Trophoblast cell (in vitro differentiated cells and primary cell): Measurements from ENCODE around the gene TCOF1.

Source experiments
- DNase-seq, 2 donors: peaks; one replicate each; pipeline ENCODE4 v3.0.0-alpha.2; 2016
- H2AFZ ChIP-seq: 2 replicates; pipeline ENCODE4 v1.6.1; 2013; ENCODE audit warnings: low read length, moderate library complexity, mild to moderate bottlenecking; ENCODE audit not compliant: insufficient read depth, poor library complexity
- H2AK5ac ChIP-seq: 2 replicates; pipeline ENCODE4 v1.6.1; 2013; ENCODE audit warnings: mild to moderate bottlenecking, low read length
- H2BK120ac ChIP-seq: 2 replicates; pipeline ENCODE4 v1.6.1; 2013; ENCODE audit warnings: low read length, mild to moderate bottlenecking, moderate library complexity; ENCODE audit not compliant: insufficient read depth, poor library complexity
- H2BK12ac ChIP-seq: 2 replicates; pipeline ENCODE4 v1.6.1; 2013; ENCODE audit warnings: mild to moderate bottlenecking, low read length, moderate library complexity
- H2BK5ac ChIP-seq: 2 replicates; pipeline ENCODE4 v1.6.1; 2013; ENCODE audit warnings: low read length, low read depth, moderate library complexity, mild to moderate bottlenecking; ENCODE audit not compliant: poor library complexity
- H3K14ac ChIP-seq: 2 replicates; pipeline ENCODE4 v1.6.1; 2013; ENCODE audit warnings: mild to moderate bottlenecking, low read length
- H3K18ac ChIP-seq: 2 replicates; pipeline ENCODE4 v1.6.1; 2013; ENCODE audit warnings: mild to moderate bottlenecking, low read length
- H3K23ac ChIP-seq: 2 replicates; pipeline ENCODE4 v1.6.1; 2013; ENCODE audit warnings: low read length
- H3K27ac ChIP-seq: 2 replicates; pipeline ENCODE4 v1.5.1; 2013; ENCODE audit warnings: low read depth, mild to moderate bottlenecking, inconsistent platforms, low read length, moderate library complexity
- H3K27me3 ChIP-seq: 2 replicates; pipeline ENCODE4 v1.6.1; 2013; ENCODE audit warnings: inconsistent platforms, mild to moderate bottlenecking, low read length, moderate library complexity; ENCODE audit not compliant: insufficient read depth
- H3K36me3 ChIP-seq, 2 experiments: 1 replicate in 1 of 2; 2 replicates in 1 of 2; pipeline ENCODE4 v1.6.1; 2013; ENCODE audit warnings: low read length in 2 of 2, mild to moderate bottlenecking in 2 of 2, moderate library complexity in 1 of 2; ENCODE audit not compliant: insufficient read depth in 2 of 2, control insufficient read depth in 1 of 2
- H3K4ac ChIP-seq: 2 replicates; pipeline ENCODE4 v1.6.1; 2013; ENCODE audit warnings: low read depth, mild to moderate bottlenecking, low read length, moderate library complexity
- H3K4me1 ChIP-seq, 2 experiments: 1 replicate in 1 of 2; 2 replicates in 1 of 2; pipeline ENCODE4 v1.6.1; 2013; ENCODE audit warnings: low read length in 2 of 2, mild to moderate bottlenecking in 2 of 2, moderate library complexity in 1 of 2; ENCODE audit not compliant: insufficient read depth in 2 of 2, control insufficient read depth in 1 of 2
- H3K4me2 ChIP-seq: 2 replicates; pipeline ENCODE4 v1.6.1; 2013; ENCODE audit warnings: inconsistent platforms, mild to moderate bottlenecking, low read length, moderate library complexity
- H3K4me3 ChIP-seq: 2 replicates; pipeline ENCODE4 v1.5.1; 2013; ENCODE audit warnings: mild to moderate bottlenecking, low read depth, low read length, inconsistent platforms
- H3K79me1 ChIP-seq: one replicate; pipeline ENCODE4 v1.6.1; 2013; ENCODE audit warnings: low read length
- H3K79me2 ChIP-seq: 2 replicates; pipeline ENCODE4 v1.6.1; 2013; ENCODE audit warnings: low read length, mild to moderate bottlenecking; ENCODE audit not compliant: control insufficient read depth, insufficient read depth, poor library complexity
- H3K9ac ChIP-seq: 2 replicates; pipeline ENCODE4 v1.6.1; 2013; ENCODE audit warnings: mild to moderate bottlenecking, low read length
- H3K9me3 ChIP-seq: 2 replicates; pipeline ENCODE4 v1.6.1; 2013; ENCODE audit warnings: low read depth, mild to moderate bottlenecking, control low read depth, inconsistent platforms, low read length; ENCODE audit not compliant: insufficient read depth
- H4K12ac ChIP-seq: 2 replicates; pipeline ENCODE4 v1.6.1; 2013; ENCODE audit warnings: low read depth, mild to moderate bottlenecking, low read length, moderate library complexity
- H4K8ac ChIP-seq: 2 replicates; pipeline ENCODE4 v1.6.1; 2013; ENCODE audit warnings: low read depth, mild to moderate bottlenecking, low read length, moderate library complexity
- H4K91ac ChIP-seq: one replicate; pipeline ENCODE4 v1.6.1; 2013; ENCODE audit warnings: low read depth, mild to moderate bottlenecking, low read length, moderate library complexity
- WGBS: extraction: QIAGEN DNeasy Blood & Tissue Kit; methylation state at CpG from one replicate; pipeline ENCODE4 v1.1.7; 2013; ENCODE audit warnings: missing lambda C conversion rate; ENCODE audit not compliant: insufficient read length, insufficient coverage; ENCODE audit errors: extremely low coverage; 5-methylcytosine and 5-hydroxymethylcytosine counted together

TCOF1 gene

DNA sequence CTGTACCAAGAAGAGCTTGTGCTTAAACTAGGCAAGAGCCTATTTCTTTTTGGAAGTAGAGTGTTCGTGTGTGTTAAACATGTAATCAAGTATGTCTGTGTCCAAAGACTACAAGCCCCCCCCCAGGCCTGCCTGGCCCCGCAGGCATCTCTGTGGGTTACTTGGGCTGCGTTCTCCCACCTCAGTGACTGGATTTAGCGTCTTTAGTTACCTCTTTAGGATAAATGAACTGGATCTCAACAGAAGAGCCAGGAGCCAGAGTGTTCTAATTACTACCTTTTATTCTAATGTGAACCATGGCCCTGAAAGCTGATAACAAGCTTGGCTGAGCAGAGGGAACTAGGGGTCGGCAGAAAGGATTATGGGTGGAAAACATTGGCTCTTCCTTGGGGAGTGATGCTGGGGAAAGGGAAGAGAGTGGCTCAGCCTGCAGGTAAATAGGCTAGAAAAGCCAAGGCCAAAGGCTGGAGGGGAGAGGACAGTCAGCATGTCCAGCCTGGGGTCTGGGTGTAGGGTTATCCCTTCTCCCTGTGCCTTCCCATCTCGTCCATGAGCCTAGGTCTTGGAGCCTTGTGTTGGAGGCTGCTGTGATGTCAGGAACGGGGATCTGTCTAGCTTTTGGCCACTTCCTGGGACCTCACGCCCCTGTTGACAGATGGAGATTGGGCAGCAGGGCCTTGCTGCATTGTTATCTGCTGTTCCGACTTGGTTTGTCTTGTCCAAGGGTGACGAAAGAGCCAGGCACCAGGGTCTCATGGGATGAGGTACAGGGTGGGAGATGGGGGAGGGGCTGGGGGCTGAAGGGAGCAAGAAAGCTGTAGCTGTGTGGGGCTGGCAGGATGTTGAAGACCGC, 44.1 kb downstream of the TCOF1 start:
- Histone ChIP-seq H2BK5ac (no peak overlapping the region), H3K27ac (no peak overlapping the region), H3K9ac (no peak overlapping the region), H3K36me3 (peaks cover 46 to 57% of the 10 kb centered on the region in 2 experiments), H3K9me3 (peaks cover 2% of the 10 kb centered on the region), H4K91ac (no peak overlapping the region), H4K12ac (no peak overlapping the region), H4K8ac (no peak overlapping the region), H3K23ac (no peak overlapping the region), H3K27me3 (no peaks in the 10 kb centered on the region), H2BK12ac (no peak overlapping the region), H3K18ac (no peak overlapping the region), H3K14ac (no peak overlapping the region), H3K4ac (no peak overlapping the region), H3K4me2 (no peak overlapping the region), H3K79me2 (no peaks in the 10 kb centered on the region), H3K4me3 (no peak overlapping the region), H3K4me1 (no peaks in the 10 kb centered on the region), H3K79me1 (no peaks in the 10 kb centered on the region), H2BK120ac (no peak overlapping the region), H2AK5ac (no peak overlapping the region), H2AFZ (no peak overlapping the region)
- no peak for DNase-seq
- no CpG with 5 or more reads among the region's 11 CpGs for WGBS

DNA sequence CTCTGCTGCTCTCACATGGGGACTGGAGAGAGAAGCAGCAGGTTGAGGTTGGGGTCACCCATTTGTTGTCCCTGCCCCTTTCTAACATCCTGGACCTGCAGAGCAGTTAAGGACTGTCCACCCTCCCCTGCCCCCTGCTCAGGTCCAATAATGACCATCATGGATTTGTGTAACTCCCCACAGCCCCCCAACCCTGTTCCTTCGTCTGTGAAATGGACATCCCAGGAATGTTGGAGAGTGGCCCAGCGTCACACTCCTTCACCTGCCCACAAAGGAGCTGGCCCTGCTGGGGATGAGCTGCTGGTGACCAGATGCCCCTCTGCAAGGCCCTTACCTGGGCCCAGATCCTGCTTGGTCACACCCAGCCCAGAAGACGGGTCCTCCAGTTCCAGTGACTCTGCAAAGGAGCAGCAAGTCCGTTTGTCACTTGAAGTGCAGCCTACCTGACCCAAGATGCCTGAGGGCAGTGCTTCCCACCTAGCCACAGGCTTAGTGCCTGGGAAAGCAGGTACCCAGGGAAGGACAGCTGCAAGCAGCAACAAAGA, 44.8 kb downstream of the TCOF1 start:
- Histone ChIP-seq H3K4me2 (no peak overlapping the region), H3K9ac (no peak overlapping the region), H3K4me3 (no peak overlapping the region), H3K23ac (no peak overlapping the region), H3K18ac (no peak overlapping the region), H3K4me1 (no peaks in the 10 kb centered on the region), H3K36me3 (peaks cover 41 to 51% of the 10 kb centered on the region in 2 experiments), H4K12ac (no peak overlapping the region), H3K79me1 (no peaks in the 10 kb centered on the region), H2AK5ac (no peak overlapping the region), H3K27me3 (no peaks in the 10 kb centered on the region), H2BK5ac (no peak overlapping the region), H4K8ac (no peak overlapping the region), H4K91ac (no peak overlapping the region), H3K27ac (no peak overlapping the region), H3K79me2 (no peaks in the 10 kb centered on the region), H3K14ac (no peak overlapping the region), H3K9me3 (peaks cover 2% of the 10 kb centered on the region), H2BK120ac (no peak overlapping the region), H3K4ac (no peak overlapping the region), H2BK12ac (no peak overlapping the region), H2AFZ (no peak overlapping the region)
- no peak for DNase-seq
- no CpG with 5 or more reads among the region's 4 CpGs for WGBS

DNA sequence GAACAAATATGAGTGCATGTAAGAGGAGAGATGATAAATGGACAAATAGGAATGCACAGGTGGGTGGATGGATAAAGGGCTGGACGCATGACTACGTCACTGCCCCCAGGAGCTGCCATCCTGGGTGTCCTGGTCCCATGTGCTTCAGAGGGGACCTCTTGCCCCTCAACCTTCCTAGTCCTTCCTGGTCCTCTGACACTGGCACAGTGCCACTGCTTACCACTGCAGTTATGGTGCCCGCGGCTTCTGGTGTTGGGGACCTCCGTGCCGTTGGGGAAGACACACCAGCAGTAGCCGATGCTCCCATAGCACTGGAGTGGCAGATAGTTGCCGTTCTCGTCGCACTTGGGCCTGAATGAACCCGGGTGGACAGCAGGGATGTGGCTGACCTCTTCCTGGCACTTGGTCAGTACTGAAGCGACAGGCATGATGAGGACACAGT, 45.4 kb downstream of the TCOF1 start:
- H3K4me2 ChIP-seq, result no peak overlapping the region
- no peak overlapping the region for H3K27ac ChIP-seq
- no peak overlapping the region for H4K8ac ChIP-seq
- no peaks in the 10 kb centered on the region for H3K79me2 ChIP-seq
- H3K27me3 ChIP-seq, result no peaks in the 10 kb centered on the region
- WGBS, result no CpG with 5 or more reads among the region's 12 CpGs
- peaks cover 2% of the 10 kb centered on the region for H3K9me3 ChIP-seq
- H3K36me3 ChIP-seq, result peaks cover 34 to 46% of the 10 kb centered on the region in 2 experiments
- no peak overlapping the region for H3K23ac ChIP-seq
- no peaks in the 10 kb centered on the region for H3K79me1 ChIP-seq
- H3K4me3 ChIP-seq, result no peak overlapping the region
- no peak overlapping the region for H4K12ac ChIP-seq
- DNase-seq, result no peak
- H2BK5ac ChIP-seq, result no peak overlapping the region
- no peak overlapping the region for H4K91ac ChIP-seq
- no peak overlapping the region for H3K18ac ChIP-seq
- H2AFZ ChIP-seq, result no peak overlapping the region
- H3K4ac ChIP-seq, result no peak overlapping the region
- no peak overlapping the region for H3K9ac ChIP-seq
- H2BK120ac ChIP-seq, result no peak overlapping the region
- H2BK12ac ChIP-seq, result no peak overlapping the region
- no peak overlapping the region for H3K14ac ChIP-seq
- H2AK5ac ChIP-seq, result no peak overlapping the region
- no peaks in the 10 kb centered on the region for H3K4me1 ChIP-seq

GRCh38 chr5:150404121-150404520, 46.6 kb downstream of the TCOF1 start:
- H2BK5ac ChIP-seq, result no peak overlapping the region
- no peak overlapping the region for H3K4ac ChIP-seq
- no peak overlapping the region for H3K9ac ChIP-seq
- no peak overlapping the region for H4K12ac ChIP-seq
- DNase-seq, result no peak
- H3K36me3 ChIP-seq, result peaks cover 23 to 36% of the 10 kb centered on the region in 2 experiments
- H3K27ac ChIP-seq, result no peak overlapping the region
- H3K4me2 ChIP-seq, result no peak overlapping the region
- no peaks in the 10 kb centered on the region for H3K79me2 ChIP-seq
- no peak overlapping the region for H3K18ac ChIP-seq
- H3K27me3 ChIP-seq, result no peaks in the 10 kb centered on the region
- H3K79me1 ChIP-seq, result no peaks in the 10 kb centered on the region
- no peaks in the 10 kb centered on the region for H3K4me1 ChIP-seq
- no peak overlapping the region for H3K23ac ChIP-seq
- H4K8ac ChIP-seq, result no peak overlapping the region
- no CpG with 5 or more reads among the region's 5 CpGs for WGBS
- no peak overlapping the region for H2AFZ ChIP-seq
- no peak overlapping the region for H3K14ac ChIP-seq
- H2AK5ac ChIP-seq, result no peak overlapping the region
- peaks cover 2% of the 10 kb centered on the region for H3K9me3 ChIP-seq
- no peak overlapping the region for H2BK120ac ChIP-seq
- no peak overlapping the region for H2BK12ac ChIP-seq
- H4K91ac ChIP-seq, result no peak overlapping the region
- no peak overlapping the region for H3K4me3 ChIP-seq
